Astrocyte (in vitro differentiated cells and primary cell): ENCODE results near the gene ABHD17A.

Experiments used
- CTCF ChIP-seq: IDR thresholded peaks from 2 replicates; pipeline ENCODE4 v1.5.1; 2011; ENCODE audit warnings: low read depth, mild to moderate bottlenecking, inconsistent platforms, low read length, moderate library complexity; ENCODE audit not compliant: insufficient read depth
- EZH2 ChIP-seq: IDR thresholded peaks from 2 replicates; pipeline ENCODE4 v1.6.1; 2012; ENCODE audit warnings: mild to moderate bottlenecking, low read length, inconsistent platforms; ENCODE audit not compliant: insufficient read depth

DNA sequence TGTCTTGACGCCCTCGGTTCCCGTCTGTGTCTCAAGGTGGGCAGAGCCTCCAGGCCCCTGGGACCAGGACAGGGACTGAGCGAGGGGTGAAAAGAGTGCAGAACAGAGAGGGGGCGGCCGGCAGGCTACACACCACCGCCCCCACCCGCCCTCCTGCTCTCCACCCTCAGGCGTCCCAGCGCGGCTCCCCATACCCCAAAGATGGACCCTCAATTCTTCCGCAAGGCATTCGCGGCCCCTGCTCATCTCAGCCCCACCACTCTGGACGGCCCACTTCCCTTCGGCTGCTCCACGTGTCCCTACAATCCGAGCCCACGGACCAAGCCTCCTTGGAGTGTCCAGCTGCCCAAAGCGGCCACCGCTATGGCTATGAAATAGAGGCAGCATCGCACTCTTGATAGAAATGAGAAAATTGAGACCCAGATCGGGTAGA is 23.7 kb downstream of the ABHD17A start:
- TF ChIP-seq CTCF (no peak), EZH2 (no peak)
